WTC11 (cell line): Measurements from ENCODE around the gene ZFP69. TPM values are rescaled to one million over a fixed set of nuclear protein-coding genes. Genes with fewer than 3 reads are reported as not detected.

Experiments
- ATAC-seq: fragments of 200-7000 bp; cut with Tn5 transposase; 2 replicates; pipeline ENCODE4 v1.10.0; 2021; ENCODE audit warnings: mild to moderate bottlenecking, moderate library complexity
- CTCF ChIA-PET: fragments of 300-600 bp; sonication (Branson Sonifier 250); formaldehyde crosslinking; loops from one replicate; lab custom pipeline; 2021; ENCODE audit warnings: antibody characterized with exemption; lab: Charles Lee
- POLR2A ChIA-PET: fragments of 350-600 bp; sonication (Branson Sonifier 250); formaldehyde crosslinking; loops from one replicate; lab custom pipeline; 2021; ENCODE audit warnings: antibody characterized with exemption; lab: Charles Lee
- DNase-seq: peaks from one replicate; pipeline ENCODE4 v3.0.0; 2021; ENCODE audit warnings: low spot score
- H3K27ac Mint-ChIP-seq: 2 replicates; pipeline ENCODE4 v1.8.0; 2021; ENCODE audit warnings: mixed read lengths
- H3K27me3 Mint-ChIP-seq: 2 replicates; pipeline ENCODE4 v1.8.0; 2021; ENCODE audit warnings: low read depth, mild to moderate bottlenecking, moderate library complexity, mixed read lengths
- H3K36me3 Mint-ChIP-seq: 2 replicates; pipeline ENCODE4 v1.8.0; 2021; ENCODE audit warnings: mixed read lengths
- H3K4me1 Mint-ChIP-seq: 2 replicates; pipeline ENCODE4 v1.8.0; 2022; ENCODE audit warnings: mixed read lengths
- H3K4me3 Mint-ChIP-seq: 2 replicates; pipeline ENCODE4 v1.8.0; 2021; ENCODE audit warnings: mild to moderate bottlenecking, moderate library complexity, mixed read lengths
- H3K9me3 Mint-ChIP-seq: 2 replicates; pipeline ENCODE4 v1.8.0; 2021; ENCODE audit warnings: mixed read lengths
- GABPB1 ChIP-seq: sonication (generic); formaldehyde crosslinking; IDR thresholded peaks from 2 replicates; pipeline ENCODE4 v1.8.1; 2023; ENCODE audit warnings: mild to moderate bottlenecking, missing genetic modification reagents
- GRHL2 ChIP-seq: fragments of 250-450 bp; sonication (Bioruptor Pico); IDR thresholded peaks from 2 replicates; pipeline ENCODE4 v1.8.0; 2022; ENCODE audit warnings: mild to moderate bottlenecking, moderate library complexity; ENCODE audit not compliant: insufficient replicate concordance, severe bottlenecking
- GTF2I ChIP-seq: fragments of 250-450 bp; sonication (Bioruptor Pico); conservative IDR thresholded peaks from 2 replicates; pipeline ENCODE4 v1.4.0; 2021; ENCODE audit warnings: mild to moderate bottlenecking
- NR1H2 ChIP-seq: sonication (generic); formaldehyde crosslinking; IDR thresholded peaks from 2 replicates; pipeline ENCODE4 v1.9.0; 2021; ENCODE audit warnings: mild to moderate bottlenecking, moderate library complexity, missing genetic modification reagents
- NR3C1 ChIP-seq: sonication (generic); formaldehyde crosslinking; conservative IDR thresholded peaks from 2 replicates; pipeline ENCODE4 v1.8.1; 2023; ENCODE audit warnings: low read depth, mild to moderate bottlenecking, missing genetic modification reagents
- ZNF121 ChIP-seq: sonication (generic); formaldehyde crosslinking; IDR thresholded peaks from 2 replicates; pipeline ENCODE4 v1.8.0; 2023; ENCODE audit warnings: missing genetic modification reagents
- ZNF219 ChIP-seq: sonication (generic); formaldehyde crosslinking; IDR thresholded peaks from 2 replicates; pipeline ENCODE4 v1.8.0; 2023; ENCODE audit warnings: missing genetic modification reagents, mild to moderate bottlenecking, borderline replicate concordance
- ZNF232 ChIP-seq: sonication (generic); formaldehyde crosslinking; IDR thresholded peaks from 2 replicates; pipeline ENCODE4 v1.8.0; 2022; ENCODE audit warnings: mild to moderate bottlenecking, missing genetic modification reagents
- total RNA-seq: library from RNA; stranded (reverse); gene quantifications from 3 replicates; pipeline ENCODE4 v1.2.3, GENCODE V29; 2021
- TF ChIP-seq, protein P1 (sequence below): sonication (generic); formaldehyde crosslinking; IDR thresholded peaks from 2 replicates; pipeline ENCODE4 v1.8.0; 2023; ENCODE audit warnings: missing genetic modification reagents
- TF ChIP-seq, protein P2 (sequence below): fragments of 250-450 bp; sonication (Bioruptor Pico); IDR thresholded peaks from 2 replicates; pipeline ENCODE4 v1.8.0; 2021; ENCODE audit warnings: mild to moderate bottlenecking
- TF ChIP-seq, protein P3 (sequence below): sonication (generic); formaldehyde crosslinking; IDR thresholded peaks from 2 replicates; pipeline ENCODE4 v1.8.0; 2023; ENCODE audit warnings: mild to moderate bottlenecking, missing genetic modification reagents
- TF ChIP-seq, protein P4 (sequence below): fragments of 250-450 bp; sonication (Bioruptor Pico); IDR thresholded peaks from 2 replicates; pipeline ENCODE4 v1.9.0; 2021; ENCODE audit warnings: mild to moderate bottlenecking, borderline replicate concordance

Gene ZFP69
- total RNA-seq, 1 experiment from 2014 or later: 3.2 TPM

DNA sequence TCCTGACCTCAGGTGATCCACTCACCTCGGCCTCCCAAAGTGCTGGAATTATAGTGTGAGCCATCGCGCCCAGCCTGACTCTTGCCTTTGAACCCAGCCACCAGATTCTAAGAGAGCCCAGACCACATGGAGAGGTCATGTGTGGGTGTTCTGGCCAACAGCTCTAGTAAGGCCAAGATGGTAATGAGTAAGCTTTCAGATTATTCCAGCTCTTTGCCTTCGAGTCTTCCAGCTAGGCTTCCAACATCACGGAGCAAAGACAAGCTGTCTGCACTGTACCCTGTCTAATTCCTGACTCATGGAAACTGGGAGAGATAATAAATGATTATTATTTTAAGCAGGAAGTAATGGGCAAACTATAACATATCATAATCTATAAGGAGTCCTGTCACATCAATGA lies 41.6 kb upstream of the ZFP69 start:
- H3K36me3 Mint-ChIP-seq: no peaks in the 10 kb centered on the region
- H3K27ac Mint-ChIP-seq: no peak overlapping the region
- no peak overlapping the region for H3K4me3 Mint-ChIP-seq
- DNase-seq (no peak), ATAC-seq (no peak)
- no peaks in the 10 kb centered on the region for H3K4me1 Mint-ChIP-seq
- H3K27me3 Mint-ChIP-seq: peaks cover 4% of the 10 kb centered on the region; the same call in 1 of the 2 replicates
- no peaks in the 10 kb centered on the region for H3K9me3 Mint-ChIP-seq
- ChIA-PET POLR2A (no interaction called here), CTCF (interaction anchor here (0.6 to 1.3 kb wide), 6 partner anchors 62 to 291 kb away, joined by 3 to 6 read pairs (median 3); partner anchors contain the start of gene SMAP2)
- no peak for TF ChIP-seq GABPB1 (CRISPR knock-in tag)
- no peak for TF ChIP-seq NR3C1 (CRISPR knock-in tag)
- TF ChIP-seq GRHL2 (CRISPR knock-in tag): no peak
- no peak for TF ChIP-seq ZNF232 (CRISPR knock-in tag)
- TF ChIP-seq, protein P1, sequence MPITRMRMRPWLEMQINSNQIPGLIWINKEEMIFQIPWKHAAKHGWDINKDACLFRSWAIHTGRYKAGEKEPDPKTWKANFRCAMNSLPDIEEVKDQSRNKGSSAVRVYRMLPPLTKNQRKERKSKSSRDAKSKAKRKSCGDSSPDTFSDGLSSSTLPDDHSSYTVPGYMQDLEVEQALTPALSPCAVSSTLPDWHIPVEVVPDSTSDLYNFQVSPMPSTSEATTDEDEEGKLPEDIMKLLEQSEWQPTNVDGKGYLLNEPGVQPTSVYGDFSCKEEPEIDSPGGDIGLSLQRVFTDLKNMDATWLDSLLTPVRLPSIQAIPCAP (CRISPR knock-in tag): no peak
- TF ChIP-seq, protein P2, sequence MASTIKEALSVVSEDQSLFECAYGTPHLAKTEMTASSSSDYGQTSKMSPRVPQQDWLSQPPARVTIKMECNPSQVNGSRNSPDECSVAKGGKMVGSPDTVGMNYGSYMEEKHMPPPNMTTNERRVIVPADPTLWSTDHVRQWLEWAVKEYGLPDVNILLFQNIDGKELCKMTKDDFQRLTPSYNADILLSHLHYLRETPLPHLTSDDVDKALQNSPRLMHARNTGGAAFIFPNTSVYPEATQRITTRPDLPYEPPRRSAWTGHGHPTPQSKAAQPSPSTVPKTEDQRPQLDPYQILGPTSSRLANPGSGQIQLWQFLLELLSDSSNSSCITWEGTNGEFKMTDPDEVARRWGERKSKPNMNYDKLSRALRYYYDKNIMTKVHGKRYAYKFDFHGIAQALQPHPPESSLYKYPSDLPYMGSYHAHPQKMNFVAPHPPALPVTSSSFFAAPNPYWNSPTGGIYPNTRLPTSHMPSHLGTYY: no peak
- no peak for TF ChIP-seq GTF2I (CRISPR knock-in tag)
- TF ChIP-seq ZNF219 (CRISPR knock-in tag): no peak

DNA sequence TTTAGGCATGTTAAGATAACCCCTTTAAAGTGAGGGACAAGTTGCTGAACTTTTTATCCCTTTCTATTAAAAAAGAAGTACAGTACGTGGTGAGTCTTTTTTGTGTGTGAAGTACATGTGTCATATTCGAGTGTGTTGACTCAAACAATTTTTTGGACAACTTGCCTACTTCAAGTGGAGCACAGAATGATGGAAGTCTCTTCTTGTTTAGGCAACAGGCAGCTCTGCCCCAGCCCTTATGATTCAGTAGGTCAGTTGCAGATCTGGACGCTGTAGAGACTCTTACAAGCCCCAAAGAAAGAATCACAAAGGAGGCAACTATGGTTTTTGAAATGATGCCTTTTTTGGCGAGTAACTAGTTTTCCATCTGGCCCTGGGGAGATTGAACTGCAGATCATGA lies 41.2 kb upstream of the ZFP69 start:
- Mint-ChIP-seq H3K27ac (no peak overlapping the region), H3K4me1 (no peaks in the 10 kb centered on the region), H3K9me3 (no peaks in the 10 kb centered on the region), H3K27me3 (peaks cover 4% of the 10 kb centered on the region; the same call in 1 of the 2 replicates), H3K36me3 (no peaks in the 10 kb centered on the region), H3K4me3 (no peak overlapping the region)
- no peak for DNase-seq
- CTCF ChIA-PET: interaction anchor here (0.7 to 1.0 kb wide), 3 partner anchors 62 to 100 kb away, joined by 3 read pairs; partner anchors contain the start of gene SMAP2
- ATAC-seq: no peak
- POLR2A ChIA-PET: no interaction called here
- TF ChIP-seq NR1H2 (CRISPR knock-in tag) (no peak), ZNF121 (CRISPR knock-in tag) (no peak)
- TF ChIP-seq, protein P3, sequence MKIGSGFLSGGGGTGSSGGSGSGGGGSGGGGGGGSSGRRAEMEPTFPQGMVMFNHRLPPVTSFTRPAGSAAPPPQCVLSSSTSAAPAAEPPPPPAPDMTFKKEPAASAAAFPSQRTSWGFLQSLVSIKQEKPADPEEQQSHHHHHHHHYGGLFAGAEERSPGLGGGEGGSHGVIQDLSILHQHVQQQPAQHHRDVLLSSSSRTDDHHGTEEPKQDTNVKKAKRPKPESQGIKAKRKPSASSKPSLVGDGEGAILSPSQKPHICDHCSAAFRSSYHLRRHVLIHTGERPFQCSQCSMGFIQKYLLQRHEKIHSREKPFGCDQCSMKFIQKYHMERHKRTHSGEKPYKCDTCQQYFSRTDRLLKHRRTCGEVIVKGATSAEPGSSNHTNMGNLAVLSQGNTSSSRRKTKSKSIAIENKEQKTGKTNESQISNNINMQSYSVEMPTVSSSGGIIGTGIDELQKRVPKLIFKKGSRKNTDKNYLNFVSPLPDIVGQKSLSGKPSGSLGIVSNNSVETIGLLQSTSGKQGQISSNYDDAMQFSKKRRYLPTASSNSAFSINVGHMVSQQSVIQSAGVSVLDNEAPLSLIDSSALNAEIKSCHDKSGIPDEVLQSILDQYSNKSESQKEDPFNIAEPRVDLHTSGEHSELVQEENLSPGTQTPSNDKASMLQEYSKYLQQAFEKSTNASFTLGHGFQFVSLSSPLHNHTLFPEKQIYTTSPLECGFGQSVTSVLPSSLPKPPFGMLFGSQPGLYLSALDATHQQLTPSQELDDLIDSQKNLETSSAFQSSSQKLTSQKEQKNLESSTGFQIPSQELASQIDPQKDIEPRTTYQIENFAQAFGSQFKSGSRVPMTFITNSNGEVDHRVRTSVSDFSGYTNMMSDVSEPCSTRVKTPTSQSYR: no peak
- TF ChIP-seq, protein P4, sequence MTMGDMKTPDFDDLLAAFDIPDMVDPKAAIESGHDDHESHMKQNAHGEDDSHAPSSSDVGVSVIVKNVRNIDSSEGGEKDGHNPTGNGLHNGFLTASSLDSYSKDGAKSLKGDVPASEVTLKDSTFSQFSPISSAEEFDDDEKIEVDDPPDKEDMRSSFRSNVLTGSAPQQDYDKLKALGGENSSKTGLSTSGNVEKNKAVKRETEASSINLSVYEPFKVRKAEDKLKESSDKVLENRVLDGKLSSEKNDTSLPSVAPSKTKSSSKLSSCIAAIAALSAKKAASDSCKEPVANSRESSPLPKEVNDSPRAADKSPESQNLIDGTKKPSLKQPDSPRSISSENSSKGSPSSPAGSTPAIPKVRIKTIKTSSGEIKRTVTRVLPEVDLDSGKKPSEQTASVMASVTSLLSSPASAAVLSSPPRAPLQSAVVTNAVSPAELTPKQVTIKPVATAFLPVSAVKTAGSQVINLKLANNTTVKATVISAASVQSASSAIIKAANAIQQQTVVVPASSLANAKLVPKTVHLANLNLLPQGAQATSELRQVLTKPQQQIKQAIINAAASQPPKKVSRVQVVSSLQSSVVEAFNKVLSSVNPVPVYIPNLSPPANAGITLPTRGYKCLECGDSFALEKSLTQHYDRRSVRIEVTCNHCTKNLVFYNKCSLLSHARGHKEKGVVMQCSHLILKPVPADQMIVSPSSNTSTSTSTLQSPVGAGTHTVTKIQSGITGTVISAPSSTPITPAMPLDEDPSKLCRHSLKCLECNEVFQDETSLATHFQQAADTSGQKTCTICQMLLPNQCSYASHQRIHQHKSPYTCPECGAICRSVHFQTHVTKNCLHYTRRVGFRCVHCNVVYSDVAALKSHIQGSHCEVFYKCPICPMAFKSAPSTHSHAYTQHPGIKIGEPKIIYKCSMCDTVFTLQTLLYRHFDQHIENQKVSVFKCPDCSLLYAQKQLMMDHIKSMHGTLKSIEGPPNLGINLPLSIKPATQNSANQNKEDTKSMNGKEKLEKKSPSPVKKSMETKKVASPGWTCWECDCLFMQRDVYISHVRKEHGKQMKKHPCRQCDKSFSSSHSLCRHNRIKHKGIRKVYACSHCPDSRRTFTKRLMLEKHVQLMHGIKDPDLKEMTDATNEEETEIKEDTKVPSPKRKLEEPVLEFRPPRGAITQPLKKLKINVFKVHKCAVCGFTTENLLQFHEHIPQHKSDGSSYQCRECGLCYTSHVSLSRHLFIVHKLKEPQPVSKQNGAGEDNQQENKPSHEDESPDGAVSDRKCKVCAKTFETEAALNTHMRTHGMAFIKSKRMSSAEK (CRISPR knock-in tag): no peak
